DND-41 (cell line): ENCODE data around the gene DSCAML1.

Experiments used
- EZH2 ChIP-seq: IDR thresholded peaks from 3 replicates; pipeline ENCODE4 v1.6.1; 2012; ENCODE audit warnings: borderline replicate concordance, low read depth, mild to moderate bottlenecking, moderate library complexity, low read length, inconsistent platforms; ENCODE audit not compliant: severe bottlenecking
- TF ChIP-seq, protein P1 (sequence below): IDR thresholded peaks from 2 replicates; pipeline ENCODE4 v1.5.1; 2012; ENCODE audit warnings: borderline replicate concordance, low read length, moderate library complexity, mild to moderate bottlenecking; ENCODE audit not compliant: poor library complexity, severe bottlenecking; ENCODE audit errors: extremely low read depth

DNA sequence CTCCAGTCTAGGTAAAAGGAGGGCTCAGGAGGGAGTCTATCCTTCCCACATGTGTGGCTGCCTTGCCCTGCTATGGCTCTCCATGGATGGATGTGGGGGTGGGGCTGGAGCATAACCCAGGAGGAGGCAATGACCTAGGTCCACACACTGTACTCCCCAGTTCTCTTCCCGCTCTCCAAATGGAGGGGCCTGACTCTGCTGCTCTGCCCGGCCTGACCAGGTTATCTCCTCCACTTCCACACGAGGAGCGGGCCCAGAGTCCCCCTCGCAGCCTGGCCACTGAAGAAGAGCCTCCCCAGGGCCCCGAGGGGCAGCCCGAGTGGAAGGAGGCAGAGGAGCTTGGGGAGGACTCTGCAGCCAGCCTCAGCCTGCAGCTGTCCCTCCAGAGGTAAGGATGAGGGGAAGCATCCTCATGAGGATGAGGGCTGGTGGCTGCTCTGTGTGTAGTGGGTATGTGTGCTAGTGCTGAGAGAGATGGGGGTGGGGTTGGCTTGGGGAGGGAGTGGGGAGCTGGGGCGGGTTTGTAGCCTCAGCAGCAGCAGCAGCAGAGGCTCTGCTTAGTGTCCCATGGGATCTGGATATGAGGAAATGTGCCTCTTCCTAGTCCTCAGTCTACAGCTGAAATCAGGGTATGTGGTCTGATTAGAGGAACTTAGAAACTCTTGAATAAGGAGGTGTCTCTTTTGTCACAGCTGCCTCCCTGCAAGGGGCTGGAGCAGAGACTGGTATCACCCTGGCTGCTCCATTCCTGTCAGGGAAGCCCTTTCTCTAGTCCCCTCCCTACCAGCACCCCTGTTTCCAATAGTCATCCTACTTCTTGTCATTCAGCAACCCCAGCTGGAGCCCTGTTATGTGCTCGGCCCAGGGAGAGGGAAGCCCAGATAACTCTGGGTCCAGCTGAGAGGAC is 415.3 kb downstream of the DSCAML1 start:
- TF ChIP-seq, protein P1, sequence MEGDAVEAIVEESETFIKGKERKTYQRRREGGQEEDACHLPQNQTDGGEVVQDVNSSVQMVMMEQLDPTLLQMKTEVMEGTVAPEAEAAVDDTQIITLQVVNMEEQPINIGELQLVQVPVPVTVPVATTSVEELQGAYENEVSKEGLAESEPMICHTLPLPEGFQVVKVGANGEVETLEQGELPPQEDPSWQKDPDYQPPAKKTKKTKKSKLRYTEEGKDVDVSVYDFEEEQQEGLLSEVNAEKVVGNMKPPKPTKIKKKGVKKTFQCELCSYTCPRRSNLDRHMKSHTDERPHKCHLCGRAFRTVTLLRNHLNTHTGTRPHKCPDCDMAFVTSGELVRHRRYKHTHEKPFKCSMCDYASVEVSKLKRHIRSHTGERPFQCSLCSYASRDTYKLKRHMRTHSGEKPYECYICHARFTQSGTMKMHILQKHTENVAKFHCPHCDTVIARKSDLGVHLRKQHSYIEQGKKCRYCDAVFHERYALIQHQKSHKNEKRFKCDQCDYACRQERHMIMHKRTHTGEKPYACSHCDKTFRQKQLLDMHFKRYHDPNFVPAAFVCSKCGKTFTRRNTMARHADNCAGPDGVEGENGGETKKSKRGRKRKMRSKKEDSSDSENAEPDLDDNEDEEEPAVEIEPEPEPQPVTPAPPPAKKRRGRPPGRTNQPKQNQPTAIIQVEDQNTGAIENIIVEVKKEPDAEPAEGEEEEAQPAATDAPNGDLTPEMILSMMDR = no peak
- no peak for TF ChIP-seq EZH2
